HG02759 (cell line): Measurements from ENCODE around the gene FAM184B.

Source experiments
- ATAC-seq: cut with Tn5 transposase; IDR thresholded peaks from one replicate; pipeline ENCODE4 v1.9.1; 2021; ENCODE audit warnings: mild to moderate bottlenecking, moderate library complexity; ENCODE audit not compliant: unreplicated experiment

FAM184B gene

GRCh38 chr4:17642398-17642783 is 139.0 kb downstream of the FAM184B start:
- no peak for ATAC-seq

- ATAC-seq: no peak
These were observed 142.3 kb downstream of the FAM184B start for GRCh38 chr4:17639136-17639535.

DNA sequence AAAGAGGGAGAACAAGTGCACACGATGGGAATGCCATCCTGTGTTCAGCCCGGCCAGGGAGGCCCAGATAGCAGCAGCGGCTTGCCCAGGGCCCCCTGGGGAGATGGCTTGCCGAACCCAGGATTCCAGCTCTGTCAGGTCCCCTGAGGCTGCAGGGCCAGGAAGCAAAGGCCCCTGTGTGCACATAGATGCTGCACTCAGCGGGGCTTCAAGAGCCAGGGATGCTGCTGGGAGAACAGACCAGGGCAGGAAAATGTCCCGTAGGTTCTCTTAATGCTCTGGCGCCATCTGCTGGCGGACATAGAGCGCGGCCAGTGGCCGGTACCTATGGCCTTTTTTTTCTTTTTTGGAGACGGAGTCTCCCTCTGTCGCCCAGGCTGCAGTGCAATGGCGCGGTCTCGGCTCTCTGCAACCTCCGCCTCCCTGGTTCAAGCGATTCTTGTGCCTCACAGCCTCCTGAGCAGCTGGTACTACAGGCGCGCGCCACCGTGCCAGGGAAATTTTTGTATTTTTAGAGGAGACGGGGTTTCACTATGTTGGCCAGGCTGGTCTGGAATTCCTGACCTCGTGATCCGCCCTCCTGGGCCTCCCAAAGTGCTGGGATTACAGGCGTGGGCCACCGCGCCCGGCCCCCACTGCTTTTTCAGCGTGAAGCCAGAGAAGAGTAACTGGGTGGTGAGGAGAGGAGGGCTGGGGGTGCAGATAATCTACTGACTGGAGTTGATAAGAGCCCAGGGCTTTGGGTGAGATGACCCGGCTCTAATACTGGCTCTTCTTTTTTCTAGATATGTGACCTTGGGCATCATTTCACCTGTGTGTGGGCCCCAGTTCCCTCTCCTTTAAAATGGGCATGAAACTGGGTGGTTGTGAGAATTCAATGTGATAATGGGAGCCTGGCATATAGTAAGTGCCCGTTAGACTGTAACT is 144.5 kb downstream of the FAM184B start:
- ATAC-seq: peak; percentile 86

GRCh38 chr4:17636341-17636695 is 145.1 kb downstream of the FAM184B start:
- ATAC-seq: no peak

DNA sequence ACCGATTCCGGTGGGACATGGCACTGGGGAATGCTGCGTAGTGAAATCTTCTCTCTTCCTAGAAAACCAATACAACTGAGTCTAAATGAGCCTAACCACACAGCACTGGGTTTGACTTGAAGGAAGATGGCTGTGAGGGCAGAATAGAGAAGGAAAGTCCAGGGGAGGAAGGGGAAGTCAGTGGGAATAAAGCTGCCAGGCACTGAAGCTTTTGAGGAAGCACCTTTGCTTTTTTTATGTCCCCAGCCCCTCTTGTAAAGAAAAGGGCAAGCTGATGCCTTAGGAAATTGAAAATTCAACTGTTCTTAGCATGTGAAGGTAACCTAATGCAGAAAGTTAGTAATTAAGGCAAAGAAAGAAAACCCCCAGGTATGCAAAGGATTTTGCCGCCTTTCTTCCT is 146.4 kb downstream of the FAM184B start:
- ATAC-seq: no peak

DNA sequence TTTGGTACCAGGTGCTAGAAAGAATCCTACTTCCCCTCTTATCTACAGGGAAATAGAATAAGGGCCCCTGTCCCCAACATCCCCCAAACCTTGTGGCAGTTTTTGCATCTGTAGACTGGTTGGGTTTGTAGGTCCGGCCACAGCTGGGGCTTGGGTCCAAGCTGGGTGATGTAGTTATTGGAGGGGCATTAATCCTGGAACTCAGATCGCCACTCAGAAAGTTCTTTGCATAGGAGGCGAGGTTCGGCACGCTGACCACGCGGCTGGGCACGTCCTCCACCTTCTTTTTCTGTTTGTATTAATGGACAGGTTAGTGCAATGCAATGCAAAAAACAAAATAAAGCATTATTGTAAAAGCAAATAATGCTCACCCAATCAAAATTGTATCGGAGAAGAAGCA is 147.8 kb downstream of the FAM184B start:
- no peak for ATAC-seq

- ATAC-seq: no peak
These were observed 151.2 kb downstream of the FAM184B start for GRCh38 chr4:17630228-17630627.

GRCh38 chr4:17624821-17625220 is 156.6 kb downstream of the FAM184B start:
- no peak for ATAC-seq

DNA sequence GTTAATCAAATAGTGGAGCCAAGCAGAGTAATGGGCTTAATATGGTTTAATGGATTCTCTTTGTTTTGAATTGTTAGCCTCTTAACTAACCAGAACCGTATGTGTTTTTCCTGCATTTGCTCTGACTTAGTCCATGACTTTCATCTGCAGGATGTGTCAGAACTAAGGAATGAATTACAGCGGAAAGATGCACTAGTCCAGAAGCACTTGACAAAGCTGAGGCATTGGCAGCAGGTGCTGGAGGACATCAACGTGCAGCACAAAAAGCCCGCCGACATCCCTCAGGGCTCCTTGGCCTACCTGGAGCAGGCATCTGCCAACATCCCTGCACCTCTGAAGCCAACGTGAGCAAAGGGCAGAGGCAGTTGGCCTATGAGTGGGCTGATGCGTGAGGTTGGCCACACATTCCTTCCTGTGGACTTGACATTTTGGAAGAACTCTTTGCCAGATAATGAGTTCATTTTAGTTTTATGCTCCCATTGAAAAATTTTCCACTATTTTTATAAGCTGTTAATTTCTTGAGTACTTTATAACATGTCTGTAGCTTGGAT is 157.9 kb downstream of the FAM184B start:
- ATAC-seq: no peak

- ATAC-seq: no peak
These were observed 161.9 kb downstream of the FAM184B start for GRCh38 chr4:17619416-17620105.

DNA sequence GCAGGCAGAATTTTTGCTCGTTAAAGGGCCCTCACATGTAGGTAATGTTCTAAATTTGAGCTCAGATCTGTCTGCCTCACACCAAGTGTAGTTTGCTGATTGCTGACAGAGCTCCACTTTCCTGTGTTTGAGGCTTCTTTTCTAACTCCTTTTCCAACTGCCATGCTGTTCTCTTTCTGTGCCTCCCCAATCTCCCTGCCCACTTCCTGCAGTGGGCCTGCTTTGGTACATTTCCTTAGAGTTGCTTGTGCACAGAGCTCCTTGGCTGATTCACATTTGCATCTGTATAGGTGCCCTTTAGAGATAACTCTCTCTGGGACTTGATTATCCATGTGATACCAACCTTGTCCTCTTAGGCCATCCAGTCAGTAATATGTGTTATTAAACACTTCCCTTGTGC is 162.5 kb downstream of the FAM184B start:
- ATAC-seq: no peak

DNA sequence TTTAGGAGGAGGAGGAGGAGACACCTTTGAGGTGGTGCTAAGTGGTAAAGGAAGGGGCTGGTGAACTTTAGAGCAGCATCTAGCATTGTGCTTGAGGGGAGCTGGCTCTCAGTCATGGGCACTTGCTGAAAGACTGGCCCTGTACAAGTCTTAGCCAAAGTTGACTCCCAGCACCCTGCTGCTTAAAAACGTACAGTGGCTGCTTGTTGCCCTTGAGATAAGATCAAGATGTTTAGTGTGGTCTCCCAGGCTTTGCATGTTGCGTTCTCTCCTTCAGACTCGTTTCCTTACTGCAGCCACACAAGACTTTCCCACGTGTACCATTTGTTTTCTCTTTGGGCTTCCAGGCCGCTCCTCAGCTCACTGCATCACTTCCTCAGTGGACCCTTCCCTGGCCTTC is 165.1 kb downstream of the FAM184B start:
- ATAC-seq: no peak

DNA sequence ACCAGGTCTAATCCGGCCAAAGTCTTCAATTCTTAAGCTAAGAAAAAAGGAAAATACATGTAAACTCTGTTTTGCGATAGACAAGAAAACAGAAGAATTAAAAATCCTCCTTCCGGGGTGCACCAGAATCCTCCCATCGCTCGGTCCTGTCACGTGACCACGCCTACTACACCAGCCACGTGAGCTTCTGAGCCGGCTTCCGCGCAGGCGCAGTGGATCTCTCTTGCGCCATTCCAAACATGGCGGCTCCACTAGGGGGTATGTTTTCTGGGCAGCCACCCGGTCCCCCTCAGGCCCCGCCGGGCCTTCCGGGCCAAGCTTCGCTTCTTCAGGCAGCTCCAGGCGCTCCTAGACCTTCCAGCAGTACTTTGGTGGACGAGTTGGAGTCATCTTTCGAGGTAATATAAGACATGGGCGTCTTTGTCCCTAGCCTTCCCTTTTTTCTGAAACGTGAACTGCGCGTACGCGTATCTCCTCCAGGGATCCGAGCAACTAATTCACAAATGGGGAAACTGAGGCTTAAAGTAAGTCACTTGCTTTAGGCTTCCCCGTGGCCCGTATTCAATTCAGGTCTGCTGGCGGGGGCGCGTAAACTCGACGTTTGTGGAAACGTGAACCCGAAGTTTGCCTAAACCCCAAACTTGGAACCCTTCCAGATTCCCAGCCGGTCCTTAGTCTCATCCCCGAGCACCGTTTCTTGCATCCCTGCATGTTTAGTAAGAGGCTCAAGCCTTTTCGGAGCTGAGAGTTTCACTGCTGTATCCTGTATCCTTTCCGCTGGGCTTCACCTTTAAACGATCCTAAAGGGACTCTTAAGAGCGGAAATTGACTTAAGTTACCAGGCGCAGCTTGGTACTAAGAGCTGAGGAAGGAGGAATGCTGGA is 166.8 kb downstream of the FAM184B start, which contains the start of gene MED28:
TSS of gene MED28 (plus strand) at position 226 of the 884 bp plus-strand sequence. CDS start at position 240, 14 bp downstream.
- ATAC-seq: peak; percentile 97

DNA sequence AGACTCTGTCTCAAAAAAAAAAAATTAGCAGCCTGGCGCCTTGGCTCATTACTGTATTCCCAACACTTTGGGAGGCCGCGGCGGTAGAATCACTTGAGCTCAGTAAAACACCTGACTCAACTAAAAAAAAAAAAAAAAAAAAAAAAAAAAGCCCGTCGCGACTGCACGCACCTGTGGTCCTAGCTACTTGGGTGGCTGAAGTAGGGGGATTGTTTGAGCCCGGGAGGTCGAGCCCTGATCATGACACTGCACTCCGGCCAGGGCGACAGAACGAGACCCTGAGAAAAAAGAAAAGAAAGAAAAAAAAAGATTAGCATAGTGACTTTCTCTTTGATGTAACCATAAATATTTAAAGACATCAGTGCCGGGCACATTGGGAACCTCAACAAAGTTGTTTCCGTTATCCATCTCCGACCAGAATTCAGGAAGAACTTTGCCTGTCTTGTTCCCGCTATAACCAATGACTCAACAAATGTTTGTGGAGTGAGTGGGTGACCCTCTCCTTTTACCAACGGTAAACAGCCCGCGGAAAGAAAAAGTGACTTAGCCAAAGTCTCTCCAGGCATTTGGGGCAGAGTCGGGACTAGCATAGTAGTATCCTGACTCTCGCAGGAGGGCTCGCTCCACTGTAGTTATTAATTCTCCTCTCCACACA is 167.5 kb downstream of the FAM184B start:
- ATAC-seq: peak; percentile 57

DNA sequence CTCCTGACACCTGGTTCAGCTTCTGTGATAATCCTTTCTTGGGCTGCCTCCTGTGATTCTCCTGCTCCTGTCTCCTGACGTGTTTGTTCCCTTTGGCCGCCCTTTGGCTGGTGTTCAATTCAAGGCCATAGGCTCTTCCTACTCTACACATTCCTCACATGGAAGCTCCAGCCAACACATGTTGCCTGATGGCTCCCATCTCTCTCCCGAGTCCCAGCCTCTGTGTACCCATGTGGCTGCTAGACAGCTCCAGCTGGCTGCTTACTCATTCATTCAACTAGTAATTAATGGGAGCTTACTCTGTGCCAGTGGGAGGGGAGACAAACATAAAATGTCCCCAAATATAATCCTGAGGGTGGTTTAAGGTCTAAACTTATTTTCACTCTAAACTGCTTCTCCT is 176.2 kb downstream of the FAM184B start:
- ATAC-seq: no peak

GRCh38 chr4:17599826-17600225 is 181.6 kb downstream of the FAM184B start:
- ATAC-seq: no peak

DNA sequence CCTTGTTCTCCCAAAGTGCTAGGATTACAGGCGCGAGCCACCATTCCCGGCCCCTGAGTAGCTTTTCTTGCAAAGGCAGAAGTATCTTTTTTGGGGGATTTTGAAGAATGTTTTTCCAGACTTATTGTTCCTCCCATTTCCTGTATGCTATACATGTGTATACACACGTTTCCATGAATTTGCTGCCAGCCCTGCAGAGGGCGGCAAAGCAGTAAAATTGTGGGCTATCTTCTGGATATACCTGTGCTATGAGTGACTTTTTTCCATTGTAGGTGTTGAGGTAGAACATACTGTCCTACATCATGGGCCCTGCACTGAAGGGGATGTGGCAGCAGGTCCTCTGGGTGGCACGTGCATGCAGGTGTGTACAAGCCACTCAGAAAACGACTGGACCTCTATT is 183.9 kb downstream of the FAM184B start:
- ATAC-seq: no peak

DNA sequence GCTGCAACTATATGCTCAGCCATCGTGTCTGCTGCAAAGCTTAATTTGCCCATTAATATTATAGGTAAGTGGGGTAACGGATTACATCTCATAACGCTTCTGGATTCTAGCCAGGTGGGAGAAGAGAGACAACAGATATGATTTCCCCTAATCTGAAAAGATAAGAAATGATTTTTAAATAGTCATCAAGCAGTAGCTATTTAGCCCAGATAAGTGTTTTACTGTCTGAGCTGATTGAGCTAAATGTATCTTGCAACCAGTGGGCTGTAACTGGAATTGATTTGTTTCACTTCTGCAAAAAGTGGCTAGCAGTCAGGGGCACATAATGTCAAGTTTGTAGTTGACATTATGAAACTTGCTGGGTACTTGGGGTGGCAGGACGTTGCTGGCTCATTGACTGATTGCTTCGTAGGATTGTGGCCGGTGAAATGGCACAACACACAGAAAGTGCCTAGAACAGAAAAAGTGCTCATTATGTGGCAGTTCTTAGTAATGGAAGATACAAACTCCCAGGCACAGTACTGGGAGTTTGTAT is 185.9 kb downstream of the FAM184B start:
- ATAC-seq: peak; percentile 88

- ATAC-seq: no peak
These were observed 192.1 kb downstream of the FAM184B start for GRCh38 chr4:17589355-17589754.
